Measurements from ENCODE around the gene ABCA2.

The ABCA2 gene

GRCh38 chr9:136995772-136996311, 32.2 kb downstream of the ABCA2 start:
- DNase-seq (ENCODE audit: low read depth), result no peak

- DNase-seq (ENCODE audit: low read depth), result no peak
Measured at GRCh38 chr9:136995362-136995761, 32.7 kb downstream of the ABCA2 start.

- DNase-seq (ENCODE audit: low read depth), result no peak
Measured at GRCh38 chr9:136994888-136995230, 33.2 kb downstream of the ABCA2 start.

- DNase-seq (ENCODE audit: low read depth), result no peak
Measured at GRCh38 chr9:136994180-136994887, 33.7 kb downstream of the ABCA2 start.

- no peak for DNase-seq (ENCODE audit: low read depth)
Measured at GRCh38 chr9:136992819-136993369, 35.1 kb downstream of the ABCA2 start.

GRCh38 chr9:136991993-136992818, 35.8 kb downstream of the ABCA2 start, which contains the start of gene PAXX:
PAXX (plus strand) TSS chr9:136992422; CDS start chr9:136992444, 22 bp downstream.
- peak; percentile 23 for DNase-seq (ENCODE audit: low read depth)

GRCh38 chr9:136990242-136990911, 37.7 kb downstream of the ABCA2 start:
- DNase-seq (ENCODE audit: low read depth), result no peak

- no peak for DNase-seq (ENCODE audit: low read depth)
Measured at GRCh38 chr9:136988872-136989271, 39.2 kb downstream of the ABCA2 start.

- DNase-seq (ENCODE audit: low read depth), result no peak
Measured at GRCh38 chr9:136985853-136986252, 42.2 kb downstream of the ABCA2 start.

GRCh38 chr9:136985027-136985602, 42.9 kb downstream of the ABCA2 start:
- DNase-seq (ENCODE audit: low read depth), result no peak

- DNase-seq (ENCODE audit: low read depth), result no peak
Measured at GRCh38 chr9:136984464-136985026, 43.5 kb downstream of the ABCA2 start.

GRCh38 chr9:136983656-136984314, 44.3 kb downstream of the ABCA2 start:
- no peak for DNase-seq (ENCODE audit: low read depth)

- no peak for DNase-seq (ENCODE audit: low read depth)
Measured at GRCh38 chr9:136983167-136983566, 44.9 kb downstream of the ABCA2 start.

GRCh38 chr9:136982232-136983051, 45.6 kb downstream of the ABCA2 start, which contains the start of gene LCNL1:
LCNL1 (plus strand) TSS chr9:136982993; CDS start chr9:136983587, 594 bp downstream.
- DNase-seq (ENCODE audit: low read depth), result no peak

- DNase-seq (ENCODE audit: low read depth), result no peak
Measured at GRCh38 chr9:136981588-136982231, 46.3 kb downstream of the ABCA2 start.

- DNase-seq (ENCODE audit: low read depth), result no peak
Measured at GRCh38 chr9:136980669-136981478, 47.2 kb downstream of the ABCA2 start.

GRCh38 chr9:136979769-136980587, 48.1 kb downstream of the ABCA2 start:
- no peak for DNase-seq (ENCODE audit: low read depth)
